RCC 7860 (cell line): ENCODE data around the gene IBTK.
"Not testable (repeated sequence)": the region's sequence is repeated elsewhere in the genome, so short reads cannot be mapped to it uniquely, and the experiment has no call there.

Experiments
- DNase-seq: peaks from one replicate; pipeline ENCODE4 v3.0.0-alpha.2; 2015; ENCODE audit warnings: low spot score
- FAIRE-seq: peaks from 2 replicates; lab custom pipeline; 2012; peaks lifted over from hg19 to GRCh38; lab: Jason Lieb, UNC

Gene IBTK

DNA sequence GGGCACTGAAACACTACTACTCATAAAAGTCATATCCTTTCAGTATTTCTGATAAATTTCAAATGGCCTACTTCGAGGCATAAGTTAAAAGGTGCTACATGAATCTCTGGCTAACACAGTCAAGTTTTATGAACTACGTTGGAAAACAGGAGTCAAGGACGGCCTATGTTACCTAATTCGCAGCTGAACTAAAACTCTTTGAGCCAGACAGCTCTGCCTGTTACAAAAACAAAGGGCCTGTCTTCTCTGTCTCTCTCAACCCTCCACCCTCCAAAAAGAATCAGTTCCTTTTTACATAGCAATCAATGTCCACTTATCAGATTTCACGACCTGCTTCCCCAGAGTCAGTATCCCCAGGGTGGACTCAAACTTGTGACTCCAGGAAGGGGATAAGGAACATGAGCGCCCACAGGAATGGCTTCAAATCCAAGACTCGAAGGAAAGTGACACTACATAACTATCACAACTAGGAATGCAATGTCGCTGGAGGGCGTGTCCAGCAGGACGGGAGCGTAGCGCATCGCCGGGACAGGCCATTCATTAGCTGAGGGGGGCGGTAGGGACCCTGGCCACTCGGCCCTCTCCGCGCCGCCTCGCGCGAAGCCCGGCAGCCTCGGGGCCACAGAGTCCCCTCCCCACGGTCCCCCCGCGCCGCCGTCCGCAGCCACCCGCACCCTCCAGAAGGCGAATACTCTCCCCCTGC is 591 bp downstream of the IBTK start:
- no peak for FAIRE-seq
- DNase-seq = peak; percentile 45

DNA sequence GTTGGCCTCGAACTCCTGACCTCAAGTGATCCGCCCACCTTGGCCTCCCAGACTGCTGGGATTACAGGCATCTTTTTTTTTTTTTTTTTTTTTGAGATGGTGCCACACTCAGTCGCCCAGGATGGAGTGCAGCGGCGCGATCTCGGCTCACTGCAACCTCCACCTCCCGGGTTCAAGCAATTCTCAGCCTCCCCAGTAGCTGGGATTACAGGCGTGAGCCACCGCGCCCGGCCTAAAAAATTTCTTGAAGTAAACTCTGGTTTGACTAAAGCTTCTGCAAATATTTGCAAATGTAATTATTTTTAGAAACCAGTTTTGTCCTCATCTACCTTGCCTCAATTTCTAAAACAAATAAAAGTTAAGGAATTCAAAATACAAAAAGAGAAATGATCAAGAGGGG is 1.2 kb downstream of the IBTK start:
- no peak for FAIRE-seq

GRCh38 chr6:82245376-82245775 is 2.2 kb downstream of the IBTK start:
- no peak for DNase-seq
- no peak for FAIRE-seq

More for the DNA sequence above, 1.2 kb downstream of the IBTK start:
- DNase-seq = no peak

DNA sequence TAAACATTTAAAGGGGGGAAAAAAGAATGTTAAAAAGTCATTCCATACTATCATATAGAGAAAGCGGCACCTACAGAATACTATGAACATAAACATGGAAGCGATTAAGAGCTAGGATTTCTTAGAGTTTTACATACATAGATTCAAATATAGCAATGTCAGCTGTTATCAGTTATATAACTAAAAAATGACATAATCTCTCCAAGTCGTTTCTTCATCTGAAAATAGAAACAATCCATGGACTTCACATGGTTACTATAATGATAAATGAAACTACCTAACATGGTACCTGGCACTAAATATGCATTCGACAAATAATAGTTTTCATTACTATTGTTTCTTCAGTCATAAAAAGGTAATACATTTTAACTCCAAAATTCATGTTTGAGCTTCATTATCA is 3.7 kb downstream of the IBTK start:
- no peak for FAIRE-seq
- no peak for DNase-seq

DNA sequence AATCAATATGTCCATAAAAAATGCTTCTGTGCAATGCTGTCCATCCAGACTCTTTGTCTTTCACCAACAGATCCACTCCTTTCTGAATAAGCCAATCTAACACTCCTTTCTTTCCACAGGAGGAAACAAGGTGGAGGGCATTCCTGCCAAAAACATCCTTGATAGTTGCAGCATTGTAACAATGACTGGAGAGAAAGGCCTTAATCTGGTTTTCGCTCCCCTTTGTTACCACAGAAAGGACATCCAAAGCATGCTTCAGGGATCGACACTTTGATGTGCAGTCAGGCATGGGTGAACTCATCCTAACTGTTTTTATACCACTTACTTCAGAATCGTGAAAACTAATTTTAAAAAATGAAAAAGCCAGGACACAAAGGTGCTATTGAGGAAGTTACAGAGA is 7.4 kb downstream of the IBTK start:
- DNase-seq = no peak
- FAIRE-seq = no peak

GRCh38 chr6:82239597-82239996 is 7.9 kb downstream of the IBTK start:
- DNase-seq = no peak
- FAIRE-seq = no peak

- no peak for DNase-seq
- FAIRE-seq = no peak
These were observed 10.5 kb downstream of the IBTK start for GRCh38 chr6:82237013-82237412.

- DNase-seq = no peak
- no peak for FAIRE-seq
These were observed 19.8 kb downstream of the IBTK start for GRCh38 chr6:82227770-82228169.

DNA sequence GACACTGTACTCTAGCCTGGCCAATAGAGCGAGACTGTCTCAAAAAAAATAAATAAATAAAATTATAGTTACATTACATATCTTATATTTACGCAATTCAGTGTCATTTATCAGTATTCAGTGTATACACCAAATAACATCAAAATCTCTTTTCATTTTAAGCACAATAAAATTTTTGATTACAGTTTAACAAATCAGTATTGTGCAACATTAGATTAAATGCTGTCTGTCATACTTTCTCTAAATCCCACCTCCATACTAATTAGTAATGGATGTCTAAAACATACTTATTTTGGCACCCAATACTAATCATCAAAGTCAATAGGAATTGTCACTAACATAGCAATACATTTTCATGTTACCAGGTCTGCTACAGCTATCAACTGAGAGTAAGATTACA is 27.4 kb downstream of the IBTK start:
- FAIRE-seq = no peak

DNA sequence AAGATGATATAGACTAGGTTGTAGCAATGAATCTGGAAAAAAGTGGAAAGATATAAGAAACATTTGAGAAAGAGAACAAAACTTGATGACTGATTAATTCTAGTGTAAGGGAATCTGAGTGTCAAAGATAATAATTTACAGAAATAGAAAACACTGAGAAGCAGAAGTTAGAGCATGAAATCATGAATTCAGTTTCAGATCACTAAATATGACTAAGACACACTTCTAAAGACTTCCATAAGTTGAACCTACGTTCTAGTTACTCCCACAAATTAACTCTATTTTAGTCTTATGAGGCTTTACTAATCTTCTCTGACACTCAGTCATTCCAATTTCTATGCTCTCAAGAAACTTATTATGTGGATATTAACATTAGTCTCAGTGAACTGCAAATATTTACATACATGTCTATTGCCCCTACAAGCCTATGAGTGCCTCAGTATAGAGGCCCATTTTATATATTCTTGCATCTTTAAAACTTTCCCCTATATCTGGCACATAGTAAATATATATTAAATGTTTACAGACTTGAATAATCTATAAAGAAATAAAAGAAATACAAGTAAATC is 30.4 kb downstream of the IBTK start:
- FAIRE-seq = peak; percentile 33
- DNase-seq = no peak

More for the DNA sequence above, 27.4 kb downstream of the IBTK start:
- no peak for DNase-seq

- DNase-seq (no peak), FAIRE-seq (no peak)
These were observed 31.0 kb downstream of the IBTK start for GRCh38 chr6:82216549-82216948.

DNA sequence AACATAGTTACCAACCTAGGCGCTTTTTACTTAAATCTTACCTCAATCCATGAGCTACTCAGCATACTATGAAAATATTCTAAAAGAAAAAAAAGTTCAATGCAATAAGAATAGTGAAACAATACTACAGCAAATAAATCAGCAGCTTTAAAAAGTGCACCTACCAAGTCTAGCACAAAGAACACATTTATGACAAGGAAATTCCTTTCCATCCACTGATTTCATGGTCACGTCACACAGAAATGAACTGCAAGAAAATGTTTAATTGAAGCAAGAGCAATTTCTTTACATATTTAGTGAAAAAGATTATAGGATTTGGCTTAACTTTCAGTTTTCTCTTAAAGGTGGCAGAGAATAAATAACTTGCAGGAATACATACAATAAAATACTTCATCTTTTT is 36.2 kb downstream of the IBTK start:
- DNase-seq = no peak
- FAIRE-seq = no peak

GRCh38 chr6:82208913-82209312 is 38.6 kb downstream of the IBTK start:
- FAIRE-seq = no peak
- DNase-seq = no peak

DNA sequence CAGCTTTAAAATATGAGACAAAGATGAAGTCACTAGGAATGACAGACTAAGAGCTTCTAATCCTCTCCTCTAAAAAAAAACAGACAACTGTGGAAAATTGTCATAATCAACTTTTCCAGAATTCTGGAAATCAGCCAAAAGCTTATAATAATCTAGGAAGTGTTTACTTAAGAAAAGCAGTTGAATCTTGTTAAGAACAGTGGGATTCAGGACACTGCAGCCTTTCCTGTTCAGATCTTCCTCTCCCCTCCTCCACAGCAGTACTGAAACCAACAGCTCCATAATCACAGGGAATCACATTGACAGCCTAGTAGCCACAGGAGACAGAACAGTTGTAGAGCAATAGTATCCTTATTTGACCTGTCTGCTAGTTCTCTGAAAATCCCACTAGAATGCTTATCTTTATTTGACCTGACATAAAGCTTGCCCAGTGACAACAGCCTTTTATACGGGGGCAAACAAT is 41.6 kb downstream of the IBTK start:
- FAIRE-seq (no peak), DNase-seq (no peak)

DNA sequence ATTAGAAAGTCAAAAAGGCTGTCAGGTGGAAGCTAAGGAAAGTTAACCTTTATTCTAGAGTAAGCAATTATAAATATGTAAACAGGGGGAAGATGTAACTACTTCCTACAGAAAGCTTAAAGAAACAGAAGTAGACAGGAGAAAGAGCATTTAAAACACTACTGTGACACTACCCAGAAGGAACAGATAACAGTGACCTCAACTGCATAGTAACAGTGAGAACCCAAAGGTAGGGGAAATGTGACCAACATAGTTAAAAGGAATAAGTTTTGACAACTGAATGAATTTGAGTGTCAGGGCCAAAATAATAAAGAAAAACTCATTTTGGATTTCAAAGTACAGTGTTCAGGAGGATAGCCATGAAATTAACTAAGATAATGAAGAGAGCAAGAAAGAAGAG is 43.5 kb downstream of the IBTK start:
- FAIRE-seq (no peak), DNase-seq (no peak)

DNA sequence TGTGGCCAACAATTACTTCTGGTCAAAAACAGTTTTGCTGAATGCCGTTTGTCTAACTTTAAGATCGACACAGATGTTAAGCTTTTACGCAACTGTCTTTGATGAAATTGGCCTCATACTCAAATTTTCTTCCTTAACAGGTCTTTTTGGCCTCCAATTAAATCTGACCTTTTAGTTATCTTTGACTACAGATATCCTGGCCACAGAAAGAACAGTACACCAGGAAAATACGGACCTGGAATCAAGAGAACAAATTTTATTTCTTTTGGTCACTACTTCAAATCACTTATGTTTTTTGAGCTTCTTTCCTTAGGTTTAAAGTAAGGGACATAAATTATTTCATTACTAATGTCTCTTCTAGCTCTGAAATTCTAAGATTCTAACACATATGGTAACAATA is 49.8 kb downstream of the IBTK start:
- FAIRE-seq = no peak

DNA sequence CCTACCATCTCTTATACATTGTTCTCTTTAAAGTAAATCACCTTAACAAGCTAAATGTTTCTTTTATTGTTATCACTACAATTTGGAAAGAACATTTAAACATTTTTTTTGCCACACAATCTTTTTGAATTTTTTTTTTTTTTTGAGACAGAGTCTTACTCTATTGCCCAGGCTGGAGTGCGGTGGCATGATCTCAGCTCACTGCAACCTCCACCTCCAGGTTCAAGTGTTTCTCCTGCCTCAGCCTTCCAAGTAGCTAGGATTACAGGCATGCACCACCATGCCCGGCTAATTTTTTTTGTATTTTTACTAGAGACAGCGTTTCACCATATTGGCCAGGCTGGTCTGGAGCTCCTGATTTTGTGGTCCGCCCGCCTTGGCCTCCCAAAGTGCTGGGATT is 50.3 kb downstream of the IBTK start:
- FAIRE-seq, DNase-seq: not testable (repeated sequence)

More for the DNA sequence above, 49.8 kb downstream of the IBTK start:
- DNase-seq = no peak

DNA sequence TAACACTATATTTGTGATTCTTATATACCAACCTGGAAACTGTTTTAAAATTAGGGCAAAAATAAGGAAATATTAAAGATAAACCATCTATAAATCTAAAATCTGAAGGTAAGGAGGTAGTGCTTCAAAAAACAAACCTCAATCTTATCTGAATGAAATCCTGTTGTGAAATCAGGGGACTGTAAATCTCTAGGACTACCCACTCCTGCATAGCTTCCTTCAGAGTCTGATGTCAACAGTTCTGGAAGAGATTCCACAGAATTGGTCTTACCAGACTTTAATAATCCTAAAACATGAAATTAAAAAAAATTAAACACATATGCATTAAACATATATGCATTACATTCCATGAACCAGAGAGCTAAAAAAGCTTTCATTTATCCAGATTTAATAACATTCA is 51.4 kb downstream of the IBTK start:
- no peak for FAIRE-seq
- DNase-seq = no peak

GRCh38 chr6:82195619-82196018 is 51.9 kb downstream of the IBTK start:
- DNase-seq (no peak), FAIRE-seq (no peak)

- no peak for FAIRE-seq
- no peak for DNase-seq
These were observed 61.5 kb downstream of the IBTK start for GRCh38 chr6:82185948-82186535.

DNA sequence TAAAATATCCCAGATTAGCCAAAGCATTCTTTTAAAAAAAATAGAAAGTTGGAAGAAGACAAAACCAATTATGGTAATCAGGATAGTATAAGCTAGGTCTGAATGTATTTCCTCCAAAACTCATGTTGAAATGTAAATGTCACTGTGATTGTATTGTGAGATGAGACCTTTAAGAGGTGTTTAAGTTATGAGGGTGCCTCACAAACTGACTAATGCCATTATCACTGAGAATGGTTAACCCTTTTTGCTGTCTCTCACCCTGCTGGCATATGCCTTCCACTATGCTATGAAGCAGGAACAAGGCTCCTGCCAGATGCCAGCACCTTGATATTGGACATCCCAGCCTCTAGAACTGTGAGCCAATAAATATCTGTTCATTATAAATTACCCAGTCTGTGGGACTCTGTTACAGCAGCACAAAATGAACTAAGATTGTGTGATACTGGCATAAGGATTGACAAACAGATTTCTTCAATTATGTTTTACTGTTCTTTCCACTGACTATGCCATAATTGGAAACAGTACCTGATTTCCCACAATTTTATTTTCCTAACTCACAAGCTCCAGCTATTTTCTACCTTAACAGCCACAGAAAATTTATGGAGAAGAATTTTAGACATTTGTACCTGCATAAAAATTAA is 63.8 kb downstream of the IBTK start:
- FAIRE-seq (no peak), DNase-seq (no peak)

GRCh38 chr6:82182756-82183155 is 64.8 kb downstream of the IBTK start:
- DNase-seq (peak; percentile 13), FAIRE-seq (no peak)
